CD8-positive, alpha-beta memory T cell (primary cell): ENCODE results near the gene SPACA5. TPM values are rescaled to one million over a fixed set of nuclear protein-coding genes. Genes with fewer than 3 reads are reported as not detected.

Experiments
- CTCF ChIA-PET: fragments of 350-600 bp; sonication (Branson Sonifier 250); formaldehyde crosslinking; loops from one replicate; lab custom pipeline; 2021; ENCODE audit warnings: antibody characterized with exemption; lab: Charles Lee
- POLR2A ChIA-PET: fragments of 350-600 bp; sonication (Branson Sonifier 250); formaldehyde crosslinking; loops from one replicate; lab custom pipeline; 2021; ENCODE audit warnings: antibody characterized with exemption; lab: Charles Lee
- DNase-seq, 5 donors: peaks; one replicate each; pipeline versions ENCODE4 v3.0.0 to v3.0.0-alpha.2; 2020 to 2022; ENCODE audit warnings: mixed read lengths in 1 of 5
- H3K27ac ChIP-seq: one replicate; pipeline ENCODE4 v1.7.0; 2013; ENCODE audit warnings: low read depth, mild to moderate bottlenecking, low read length, moderate library complexity
- H3K27me3 ChIP-seq: 2 replicates; pipeline ENCODE4 v1.7.0; 2013; ENCODE audit warnings: low read length, mild to moderate bottlenecking; ENCODE audit not compliant: insufficient read depth, poor library complexity, severe bottlenecking
- H3K36me3 ChIP-seq: 2 replicates; pipeline ENCODE4 v1.7.0; 2013; ENCODE audit warnings: mild to moderate bottlenecking, low read length, moderate library complexity; ENCODE audit not compliant: insufficient read depth
- H3K4me1 ChIP-seq: 2 replicates; pipeline ENCODE4 v1.7.0; 2013; ENCODE audit warnings: mild to moderate bottlenecking, low read length, moderate library complexity; ENCODE audit not compliant: insufficient read depth
- H3K4me3 ChIP-seq: 2 replicates; pipeline ENCODE4 v1.7.0; 2013; ENCODE audit warnings: mild to moderate bottlenecking, low read length
- H3K9me3 ChIP-seq: 2 replicates; pipeline ENCODE4 v1.7.0; 2013; ENCODE audit warnings: mild to moderate bottlenecking, low read length
- H3K27ac Mint-ChIP-seq, 8 donors: one replicate each; pipeline ENCODE4 v1.8.0; 2020 to 2021; ENCODE audit warnings: mixed read lengths in 8 of 8, mild to moderate bottlenecking in 6 of 8, inconsistent platforms in 3 of 8, moderate library complexity in 3 of 8
- H3K27me3 Mint-ChIP-seq, 2 donors: one replicate each; pipeline ENCODE4 v1.8.0; 2020 to 2021; ENCODE audit warnings: mixed read lengths in 2 of 2, mild to moderate bottlenecking in 1 of 2, moderate library complexity in 1 of 2
- H3K36me3 Mint-ChIP-seq, 3 donors: one replicate each; pipeline ENCODE4 v1.8.0; 2020 to 2021; ENCODE audit warnings: mixed read lengths in 3 of 3, inconsistent platforms in 1 of 3, mild to moderate bottlenecking in 1 of 3
- H3K4me1 Mint-ChIP-seq, 3 donors: one replicate each; pipeline ENCODE4 v1.8.0; 2020 to 2021; ENCODE audit warnings: mixed read lengths in 3 of 3, inconsistent platforms in 1 of 3, mild to moderate bottlenecking in 1 of 3
- H3K4me3 Mint-ChIP-seq, 7 donors: one replicate each; pipeline ENCODE4 v1.8.0; 2020 to 2021; ENCODE audit warnings: mixed read lengths in 7 of 7, mild to moderate bottlenecking in 6 of 7, moderate library complexity in 4 of 7, inconsistent platforms in 2 of 7
- H3K9me3 Mint-ChIP-seq, 5 donors: one replicate each; pipeline ENCODE4 v1.8.0; 2020 to 2022; ENCODE audit warnings: mixed read lengths in 5 of 5, mild to moderate bottlenecking in 3 of 5, moderate library complexity in 2 of 5, inconsistent platforms in 1 of 5
- polyA plus RNA-seq: library from polyadenylated mRNA; unstranded; fragments of 300-500 nt; fragmentation: Illumina TruSeq; gene quantifications from one replicate; pipeline ENCODE4 v1.2.3, GENCODE V29; 2021
- total RNA-seq, 2 experiments: library from RNA; stranded (reverse); gene quantifications; one replicate each; pipeline ENCODE4 v1.2.3, GENCODE V29; 2021

The SPACA5 gene
- total and polyA plus RNA-seq, 3 experiments from 2014 or later, result not detected

DNA sequence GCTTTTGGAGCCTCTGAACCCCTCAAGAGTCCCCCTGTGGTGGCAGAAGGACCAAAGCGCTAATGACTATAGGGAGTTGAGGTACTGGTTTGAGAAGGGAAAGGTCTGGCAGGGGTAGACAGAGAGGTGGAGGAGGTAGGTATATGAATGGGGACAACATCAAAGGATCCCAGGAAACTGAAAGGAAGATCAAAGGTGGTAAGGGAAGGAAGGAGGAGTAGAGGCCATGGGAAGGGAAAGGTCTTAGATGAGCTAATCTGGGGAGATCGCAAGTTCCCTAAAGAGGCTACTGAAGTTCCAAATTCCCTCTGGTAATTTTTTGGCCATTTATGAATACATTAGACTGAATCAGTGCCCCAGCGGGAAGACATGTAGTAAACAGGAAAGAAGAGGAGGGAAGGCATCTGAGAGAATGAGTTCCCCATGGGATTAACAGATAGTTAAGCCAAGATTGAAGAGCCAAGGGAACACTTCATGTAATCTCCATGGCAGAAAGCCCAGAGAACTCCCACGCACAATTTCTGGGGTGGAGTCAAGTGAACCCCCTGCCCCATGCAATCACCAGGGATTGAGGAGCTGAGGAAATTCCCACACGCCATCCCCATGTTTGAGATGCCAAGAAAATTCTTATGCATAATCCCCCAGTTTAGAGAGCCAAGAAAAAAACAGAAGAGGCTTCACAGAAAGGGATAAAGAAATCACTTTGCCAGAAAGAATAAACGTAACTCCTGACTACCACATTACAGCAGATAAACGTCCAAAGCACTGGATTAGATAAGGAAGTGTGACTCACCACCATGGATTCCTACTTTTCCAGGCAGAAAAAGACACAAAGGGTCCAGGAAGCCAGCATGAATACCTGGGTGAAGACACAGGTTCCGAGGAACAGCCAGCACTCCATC is 38.9 kb downstream of the SPACA5 start:
- no peaks in the 10 kb centered on the region for H3K36me3 ChIP-seq
- no peaks in the 10 kb centered on the region for H3K27me3 ChIP-seq
- Mint-ChIP-seq H3K4me3 (no peak overlapping the region), H3K4me1 (no peaks in the 10 kb centered on the region), H3K9me3 (no peaks in the 10 kb centered on the region), H3K36me3 (peaks cover 0 to 12% (median 0%) of the 10 kb centered on the region in 3 donors), H3K27me3 (peaks cover 0 to 1% of the 10 kb centered on the region in 2 donors), H3K27ac (no peak overlapping the region)
- H3K4me3 ChIP-seq, result no peak overlapping the region
- no peak for DNase-seq
- CTCF ChIA-PET, result no interaction called here
- H3K9me3 ChIP-seq, result no peaks in the 10 kb centered on the region
- H3K4me1 ChIP-seq, result no peaks in the 10 kb centered on the region
- POLR2A ChIA-PET, result no interaction called here
- no peak overlapping the region for H3K27ac ChIP-seq

DNA sequence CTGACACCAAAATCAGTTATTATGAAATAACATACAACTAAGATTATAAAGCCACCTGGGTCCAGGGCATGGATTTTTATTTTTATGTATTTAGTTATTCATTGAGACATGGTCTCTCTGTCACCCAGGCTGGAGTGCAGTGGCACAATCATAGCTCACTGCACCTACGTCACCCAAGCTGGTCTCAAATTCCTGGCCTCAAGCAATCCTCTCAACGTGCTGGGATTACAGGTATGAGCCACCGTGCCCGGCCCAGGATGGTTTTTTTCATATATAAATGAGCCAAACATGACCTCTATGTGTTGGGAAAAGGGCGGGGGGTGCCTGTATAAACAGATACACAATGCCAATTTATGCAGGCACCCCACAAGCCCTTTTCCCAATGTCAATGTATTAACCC is 40.1 kb downstream of the SPACA5 start:
- Histone ChIP-seq H3K27me3 (no peaks in the 10 kb centered on the region), H3K4me1 (no peaks in the 10 kb centered on the region), H3K9me3 (no peaks in the 10 kb centered on the region), H3K27ac (no peak overlapping the region), H3K36me3 (no peaks in the 10 kb centered on the region), H3K4me3 (no peak overlapping the region)
- no peak overlapping the region for H3K27ac Mint-ChIP-seq
- POLR2A ChIA-PET, result no interaction called here
- H3K4me1 Mint-ChIP-seq, result no peaks in the 10 kb centered on the region
- H3K4me3 Mint-ChIP-seq, result no peak overlapping the region
- peaks cover 0 to 11% (median 0%) of the 10 kb centered on the region in 3 donors for H3K36me3 Mint-ChIP-seq
- CTCF ChIA-PET, result no interaction called here
- H3K9me3 Mint-ChIP-seq, result no peaks in the 10 kb centered on the region
- H3K27me3 Mint-ChIP-seq, result peaks cover 0 to 1% of the 10 kb centered on the region in 2 donors
- no peak for DNase-seq

DNA sequence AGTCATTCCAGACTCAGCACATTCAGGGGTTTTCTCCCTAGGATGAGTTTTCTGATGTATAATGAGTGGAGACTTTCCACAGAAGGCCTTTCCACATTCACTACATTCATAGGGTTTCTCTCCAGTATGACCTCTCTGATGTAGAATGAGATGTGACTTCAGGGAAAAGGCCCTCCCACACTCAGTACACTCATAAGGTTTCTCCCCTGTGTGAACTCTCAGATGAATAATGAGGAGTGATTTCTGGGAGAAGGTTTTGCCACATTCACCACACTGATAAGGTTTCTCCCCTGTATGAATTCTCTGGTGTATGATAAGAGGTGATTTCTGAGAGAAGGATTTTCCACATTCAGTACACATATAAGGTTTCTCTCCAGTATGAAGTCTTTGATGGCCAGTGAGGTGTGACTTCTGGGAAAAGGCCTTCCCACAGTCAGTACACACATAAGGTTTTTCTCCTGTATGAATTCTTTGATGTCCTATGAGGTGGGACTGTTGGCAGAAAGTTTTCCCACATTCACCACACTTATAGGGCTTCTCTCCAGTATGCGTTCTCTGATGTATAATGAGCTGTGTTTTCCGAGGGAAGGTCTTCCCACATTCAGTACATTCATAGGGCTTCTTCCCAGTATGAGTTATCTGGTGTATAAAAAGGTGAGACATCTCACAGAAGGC is 52.0 kb downstream of the SPACA5 start:
- Mint-ChIP-seq H3K36me3 (peaks cover 14 to 50% (median 48%) of the 10 kb centered on the region in 3 donors), H3K9me3 (peaks cover 0 to 38% (median 17%) of the 10 kb centered on the region in 5 donors)
- POLR2A ChIA-PET, result no interaction called here

DNA sequence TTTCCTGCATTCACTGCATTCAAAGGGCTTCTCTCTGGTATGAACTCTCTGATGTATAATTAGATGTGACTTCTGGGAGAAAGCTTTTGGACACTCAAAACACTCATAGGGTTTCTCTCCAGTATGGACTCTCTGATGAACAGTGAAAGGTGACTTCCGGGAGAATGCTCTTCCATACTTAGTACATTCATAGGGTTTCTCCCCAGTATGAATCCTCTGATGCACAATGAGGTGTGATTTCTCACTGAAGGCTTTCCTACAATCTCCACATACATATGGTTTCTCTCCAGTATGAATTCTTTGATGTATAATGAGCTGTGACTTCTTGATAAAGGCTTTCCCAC is 52.5 kb downstream of the SPACA5 start:
- Histone ChIP-seq H3K27me3 (no peaks in the 10 kb centered on the region), H3K4me1 (no peaks in the 10 kb centered on the region), H3K36me3 (no peaks in the 10 kb centered on the region), H3K9me3 (peaks cover 5% of the 10 kb centered on the region), H3K4me3 (no peak overlapping the region), H3K27ac (no peak overlapping the region)
- H3K27ac Mint-ChIP-seq, result no peak overlapping the region
- no peaks in the 10 kb centered on the region for H3K27me3 Mint-ChIP-seq
- CTCF ChIA-PET, result no interaction called here
- peaks cover 14 to 50% (median 48%) of the 10 kb centered on the region in 3 donors for H3K36me3 Mint-ChIP-seq
- H3K4me3 Mint-ChIP-seq, result no peak overlapping the region
- no peaks in the 10 kb centered on the region for H3K4me1 Mint-ChIP-seq
- H3K9me3 Mint-ChIP-seq, result peaks cover 0 to 38% (median 17%) of the 10 kb centered on the region in 5 donors
- POLR2A ChIA-PET, result no interaction called here
- no peak for DNase-seq

More for the DNA sequence above, 52.0 kb downstream of the SPACA5 start:
- Histone ChIP-seq H3K27me3 (no peaks in the 10 kb centered on the region), H3K36me3 (no peaks in the 10 kb centered on the region), H3K4me1 (no peaks in the 10 kb centered on the region), H3K27ac (no peak overlapping the region), H3K4me3 (no peak overlapping the region), H3K9me3 (peaks cover 5% of the 10 kb centered on the region)
- DNase-seq, result no peak
- H3K4me3 Mint-ChIP-seq, result no peak overlapping the region
- no peaks in the 10 kb centered on the region for H3K4me1 Mint-ChIP-seq
- H3K27ac Mint-ChIP-seq, result no peak overlapping the region
- CTCF ChIA-PET, result no interaction called here
- H3K27me3 Mint-ChIP-seq, result no peaks in the 10 kb centered on the region

Other genes with a start within 250 kb of the SPACA5 start
- 1 to 10 TPM; 7.9 to 8.9 TPM for gene ZNF81, start 170.1 kb upstream of the SPACA5 start, total RNA-seq
- 5.3 TPM for gene ZNF81, start 170.1 kb upstream of the SPACA5 start, polyA plus RNA-seq
- 1 to 10 TPM; 6.9 TPM for gene ZNF182, start 3.0 kb upstream of the SPACA5 start, total RNA-seq
- 6.5 TPM for gene ZNF182, start 3.0 kb upstream of the SPACA5 start, polyA plus RNA-seq
- 1 to 10 TPM; 1.5 to 1.6 TPM for gene ZNF630, start 64.7 kb downstream of the SPACA5 start, total RNA-seq
- 0.89 TPM for gene ZNF630, start 64.7 kb downstream of the SPACA5 start, polyA plus RNA-seq
- not detected for gene SPACA5B, start 123.6 kb downstream of the SPACA5 start, total RNA-seq
- not detected for gene SPACA5B, start 123.6 kb downstream of the SPACA5 start, polyA plus RNA-seq
- not detected for gene SSX5, start 189.8 kb downstream of the SPACA5 start, total RNA-seq
- gene SSX5, start 189.8 kb downstream of the SPACA5 start, polyA plus RNA-seq, result not detected
- not detected for gene SSX1, start 248.4 kb downstream of the SPACA5 start, total RNA-seq
- not detected for gene SSX1, start 248.4 kb downstream of the SPACA5 start, polyA plus RNA-seq